Panc1 (cell line): ENCODE data around the gene TRIM62.

Experiments
- POLR2AphosphoS5 ChIP-seq: IDR thresholded peaks from 2 replicates; pipeline ENCODE4 v1.6.1; 2012; ENCODE audit warnings: mild to moderate bottlenecking, low read depth, low read length, moderate library complexity
- TF ChIP-seq, protein P1 (sequence below): fragments of 450-650 bp; IDR thresholded peaks from 2 replicates; pipeline ENCODE4 v1.5.1; 2017; ENCODE audit warnings: mild to moderate bottlenecking

DNA sequence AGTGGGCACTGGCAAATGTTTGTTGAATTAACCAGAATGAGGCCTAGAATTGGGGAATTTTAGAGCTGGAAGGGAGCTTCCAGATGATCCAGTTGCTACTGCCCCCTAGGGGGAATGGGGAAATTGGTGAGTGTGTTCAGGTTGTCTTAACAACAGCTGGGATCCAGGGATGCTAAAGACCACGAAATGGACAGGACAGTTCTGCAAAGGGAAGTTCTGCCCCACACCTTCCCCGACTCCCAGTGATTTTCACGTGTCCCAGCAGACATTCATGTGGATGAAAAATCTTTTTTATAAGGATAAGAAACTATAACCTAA lies 33.9 kb downstream of the TRIM62 start:
- TF ChIP-seq, protein P1, sequence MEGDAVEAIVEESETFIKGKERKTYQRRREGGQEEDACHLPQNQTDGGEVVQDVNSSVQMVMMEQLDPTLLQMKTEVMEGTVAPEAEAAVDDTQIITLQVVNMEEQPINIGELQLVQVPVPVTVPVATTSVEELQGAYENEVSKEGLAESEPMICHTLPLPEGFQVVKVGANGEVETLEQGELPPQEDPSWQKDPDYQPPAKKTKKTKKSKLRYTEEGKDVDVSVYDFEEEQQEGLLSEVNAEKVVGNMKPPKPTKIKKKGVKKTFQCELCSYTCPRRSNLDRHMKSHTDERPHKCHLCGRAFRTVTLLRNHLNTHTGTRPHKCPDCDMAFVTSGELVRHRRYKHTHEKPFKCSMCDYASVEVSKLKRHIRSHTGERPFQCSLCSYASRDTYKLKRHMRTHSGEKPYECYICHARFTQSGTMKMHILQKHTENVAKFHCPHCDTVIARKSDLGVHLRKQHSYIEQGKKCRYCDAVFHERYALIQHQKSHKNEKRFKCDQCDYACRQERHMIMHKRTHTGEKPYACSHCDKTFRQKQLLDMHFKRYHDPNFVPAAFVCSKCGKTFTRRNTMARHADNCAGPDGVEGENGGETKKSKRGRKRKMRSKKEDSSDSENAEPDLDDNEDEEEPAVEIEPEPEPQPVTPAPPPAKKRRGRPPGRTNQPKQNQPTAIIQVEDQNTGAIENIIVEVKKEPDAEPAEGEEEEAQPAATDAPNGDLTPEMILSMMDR: no peak; the same call in 1 of the 2 replicates
- no peak for TF ChIP-seq POLR2AphosphoS5
